Ovary (tissue), 9 donors: ENCODE data around the gene MOXD1. TPM values are rescaled to one million over a fixed set of nuclear protein-coding genes. Genes with fewer than 3 reads are reported as not detected.
"Not testable (repeated sequence)": the region's sequence is repeated elsewhere in the genome, so short reads cannot be mapped to it uniquely, and the experiment has no call there.

Source experiments
- DNase-seq, 5 donors: peaks; one replicate each; pipeline ENCODE4 v3.0.0-alpha.2; 2019 to 2020
- H3K27ac ChIP-seq, 2 donors: fragments of 200-600 bp; one replicate each; pipeline versions ENCODE4 v1.5.1 to v1.8.0; 2019 to 2022
- H3K27me3 ChIP-seq: fragments of 200-600 bp; one replicate; pipeline ENCODE4 v1.8.0; 2022
- H3K36me3 ChIP-seq: fragments of 200-600 bp; sonication (generic); one replicate; pipeline ENCODE4 v1.5.1; 2019
- H3K4me1 ChIP-seq: one replicate; pipeline ENCODE4 v1.8.1; 2013; ENCODE audit warnings: mild to moderate bottlenecking, moderate library complexity; ENCODE audit not compliant: insufficient read depth
- H3K4me3 ChIP-seq: fragments of 200-600 bp; sonication (generic); one replicate; pipeline ENCODE4 v1.5.1; 2017
- H3K9me3 ChIP-seq, 2 donors: fragments of 200-600 bp in 1 of 2; sonication (generic) in 1 of 2; one replicate each; pipeline versions ENCODE4 v1.5.1 to v1.8.1; 2013 to 2019; ENCODE audit warnings: mild to moderate bottlenecking in 1 of 2, moderate library complexity in 1 of 2
- EP300 ChIP-seq: sonication (generic); formaldehyde crosslinking; IDR thresholded peaks from one replicate; pipeline ENCODE4 v1.6.1; 2017; ENCODE audit warnings: antibody characterized with exemption
- POLR2A ChIP-seq: fragments of 450-650 bp; IDR thresholded peaks from one replicate; pipeline ENCODE4 v1.6.1; 2017; ENCODE audit warnings: antibody characterized with exemption, mild to moderate bottlenecking, moderate library complexity
- WGBS, 3 donors: extraction: QIAGEN DNeasy Blood & Tissue Kit in 1 of 3; methylation state at CpG; one replicate each; pipeline versions ENCODE4 v1.1.5 to v1.1.7; 2013 to 2017; 5-methylcytosine and 5-hydroxymethylcytosine counted together
- intact Hi-C, 4 donors: fragments of 100-400 bp; cut with DNase I; formaldehyde crosslinking; loops; one replicate each; pipeline versions ENCODE4 v1.11.0 to v1.15.1; 2022 to 2023
- polyA plus RNA-seq, 2 donors: library from polyadenylated mRNA; stranded (reverse); fragments of 200-250 nt in 1 of 2; fragments of 350-450 nt in 1 of 2; fragmentation: Illumina TruSeq in 1 of 2; extraction: RNeasy Lipid Tissue Mini Kit (QIAGEN cat#74804) in 1 of 2; gene quantifications; one replicate each; pipeline ENCODE4 v1.2.3, GENCODE V29; 2013 to 2014
- total RNA-seq, 7 donors: library from RNA; depleted of rRNA in 2 of 7; stranded (reverse); fragments of >200 nt in 2 of 7; fragmentation: NEBNext Ultra II Directional in 3 of 7; extraction: Animal tissue kit (Norgen Biotek cat#: 25700) in 3 of 7; gene quantifications; one replicate each; pipeline versions ENCODE4 v1.1.0 to v1.2.4, GENCODE V29; 2016 to 2023
- TF ChIP-seq, protein P1 (sequence below), 3 donors: fragments of 450-650 bp in 2 of 3; fragments of 200-600 bp in 1 of 3; IDR thresholded peaks; one replicate each; pipeline versions ENCODE4 v1.5.1 to v1.8.0; 2016 to 2022; ENCODE audit warnings: antibody characterized with exemption in 3 of 3, mild to moderate bottlenecking in 1 of 3
- donor health status: DM: no; HTN: no; CAD: no; lungs with moderate emphysema.
- donor health status: DM: no; HTN: no; CAD: no.
- donor health status: Bipolar disorder and iron deficiency.
- donor health status: DM: yes; HTN: yes; CAD: no.
- donor health status: DM: no; HTN: no; CAD: no.
- donor health status: DM: yes; HTN: yes; CAD: no.

MOXD1 gene
- total and polyA plus RNA-seq, 9 donors: 0.31 to 4.2 (median 0.77) TPM

GRCh38 chr6:132272776-132273175, 128.5 kb downstream of the MOXD1 start:
- Histone ChIP-seq H3K27me3 (no peaks in the 10 kb centered on the region), H3K4me1 (no peaks in the 10 kb centered on the region), H3K4me3 (no peak overlapping the region), H3K36me3 (no peaks in the 10 kb centered on the region), H3K27ac (no peak overlapping the region), H3K9me3 (no peaks in the 10 kb centered on the region)
- no peak for DNase-seq
- no peak for TF ChIP-seq EP300
- TF ChIP-seq, protein P1, sequence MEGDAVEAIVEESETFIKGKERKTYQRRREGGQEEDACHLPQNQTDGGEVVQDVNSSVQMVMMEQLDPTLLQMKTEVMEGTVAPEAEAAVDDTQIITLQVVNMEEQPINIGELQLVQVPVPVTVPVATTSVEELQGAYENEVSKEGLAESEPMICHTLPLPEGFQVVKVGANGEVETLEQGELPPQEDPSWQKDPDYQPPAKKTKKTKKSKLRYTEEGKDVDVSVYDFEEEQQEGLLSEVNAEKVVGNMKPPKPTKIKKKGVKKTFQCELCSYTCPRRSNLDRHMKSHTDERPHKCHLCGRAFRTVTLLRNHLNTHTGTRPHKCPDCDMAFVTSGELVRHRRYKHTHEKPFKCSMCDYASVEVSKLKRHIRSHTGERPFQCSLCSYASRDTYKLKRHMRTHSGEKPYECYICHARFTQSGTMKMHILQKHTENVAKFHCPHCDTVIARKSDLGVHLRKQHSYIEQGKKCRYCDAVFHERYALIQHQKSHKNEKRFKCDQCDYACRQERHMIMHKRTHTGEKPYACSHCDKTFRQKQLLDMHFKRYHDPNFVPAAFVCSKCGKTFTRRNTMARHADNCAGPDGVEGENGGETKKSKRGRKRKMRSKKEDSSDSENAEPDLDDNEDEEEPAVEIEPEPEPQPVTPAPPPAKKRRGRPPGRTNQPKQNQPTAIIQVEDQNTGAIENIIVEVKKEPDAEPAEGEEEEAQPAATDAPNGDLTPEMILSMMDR (IDR thresholded peaks at IDR 0.05): no peak
- no peak for TF ChIP-seq POLR2A
- intact Hi-C loops: loop anchor here in 2 of 4 donors (10.0 kb wide), 1 partner anchor 212 kb away; no protein-coding TSS in a partner anchor
- 83 to 91% (median 84%) methylated on average over 10 of the region's 10 CpGs for WGBS, 3 donors

- Histone ChIP-seq H3K9me3 (no peaks in the 10 kb centered on the region), H3K36me3 (no peaks in the 10 kb centered on the region), H3K4me1 (no peaks in the 10 kb centered on the region), H3K4me3 (no peak overlapping the region), H3K27me3 (no peaks in the 10 kb centered on the region), H3K27ac (no peak overlapping the region)
- intact Hi-C loops: loop anchor here in 2 of 4 donors (10.0 kb wide), 1 partner anchor 214 kb away; no protein-coding TSS in a partner anchor
- 48 to 61% (median 60%) methylated on average over 4 of the region's 4 CpGs for WGBS, 3 donors
- no peak for DNase-seq
- TF ChIP-seq EP300: no peak
- TF ChIP-seq, protein P1 (IDR thresholded peaks at IDR 0.05): no peak
- no peak for TF ChIP-seq POLR2A
These were observed 130.4 kb downstream of the MOXD1 start for GRCh38 chr6:132270726-132271402.

GRCh38 chr6:132268666-132269065, 132.6 kb downstream of the MOXD1 start:
- H3K27me3 ChIP-seq, H3K9me3 ChIP-seq, H3K4me3 ChIP-seq, intact Hi-C loops, DNase-seq, H3K4me1 ChIP-seq, H3K27ac ChIP-seq, H3K36me3 ChIP-seq: not testable (repeated sequence)
- WGBS, 3 donors: 89 to 96% (median 95%) methylated on average over 5 of the region's 5 CpGs

- intact Hi-C loops: no loop called here
- Histone ChIP-seq H3K4me1 (no peaks in the 10 kb centered on the region), H3K4me3 (no peak overlapping the region), H3K9me3 (no peaks in the 10 kb centered on the region), H3K27ac (no peak overlapping the region), H3K27me3 (no peaks in the 10 kb centered on the region), H3K36me3 (no peaks in the 10 kb centered on the region)
- no peak for DNase-seq
- no peak for TF ChIP-seq POLR2A
- TF ChIP-seq, protein P1 (IDR thresholded peaks at IDR 0.05): no peak
- TF ChIP-seq EP300: no peak
- 37 to 42% (median 40%) methylated on average over 2 of the region's 2 CpGs for whole genome bisulfite sequencing, 3 donors
These were observed 133.1 kb downstream of the MOXD1 start for GRCh38 chr6:132268209-132268608.

GRCh38 chr6:132265451-132266097, 135.7 kb downstream of the MOXD1 start:
- TF ChIP-seq EP300 (no peak), POLR2A (no peak)
- TF ChIP-seq, protein P1 (IDR thresholded peaks at IDR 0.05): no peak
- H3K27me3 ChIP-seq: no peaks in the 10 kb centered on the region
- intact Hi-C loops: no loop called here

More at GRCh38 chr6:132265451-132266097, 135.7 kb downstream of the MOXD1 start:
- H3K9me3 ChIP-seq: no peaks in the 10 kb centered on the region
- no peak overlapping the region for H3K27ac ChIP-seq
- no peak overlapping the region for H3K4me3 ChIP-seq
- no peaks in the 10 kb centered on the region for H3K4me1 ChIP-seq
- no peak for DNase-seq
- no peaks in the 10 kb centered on the region for H3K36me3 ChIP-seq
